ENCODE results near the gene LGR4.

GRCh38 chr11:27331981-27332380 lies 140.6 kb downstream of the LGR4 start:
- TF ChIP-seq ZFHX2 (tag by site-specific recombination; conservative IDR thresholded peaks at IDR 0.05), result no peak
- TF ChIP-seq, protein P1, sequence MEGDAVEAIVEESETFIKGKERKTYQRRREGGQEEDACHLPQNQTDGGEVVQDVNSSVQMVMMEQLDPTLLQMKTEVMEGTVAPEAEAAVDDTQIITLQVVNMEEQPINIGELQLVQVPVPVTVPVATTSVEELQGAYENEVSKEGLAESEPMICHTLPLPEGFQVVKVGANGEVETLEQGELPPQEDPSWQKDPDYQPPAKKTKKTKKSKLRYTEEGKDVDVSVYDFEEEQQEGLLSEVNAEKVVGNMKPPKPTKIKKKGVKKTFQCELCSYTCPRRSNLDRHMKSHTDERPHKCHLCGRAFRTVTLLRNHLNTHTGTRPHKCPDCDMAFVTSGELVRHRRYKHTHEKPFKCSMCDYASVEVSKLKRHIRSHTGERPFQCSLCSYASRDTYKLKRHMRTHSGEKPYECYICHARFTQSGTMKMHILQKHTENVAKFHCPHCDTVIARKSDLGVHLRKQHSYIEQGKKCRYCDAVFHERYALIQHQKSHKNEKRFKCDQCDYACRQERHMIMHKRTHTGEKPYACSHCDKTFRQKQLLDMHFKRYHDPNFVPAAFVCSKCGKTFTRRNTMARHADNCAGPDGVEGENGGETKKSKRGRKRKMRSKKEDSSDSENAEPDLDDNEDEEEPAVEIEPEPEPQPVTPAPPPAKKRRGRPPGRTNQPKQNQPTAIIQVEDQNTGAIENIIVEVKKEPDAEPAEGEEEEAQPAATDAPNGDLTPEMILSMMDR (tag by site-specific recombination; IDR thresholded peaks at IDR 0.05), result no peak
- TF ChIP-seq ZNF530 (tag by site-specific recombination; IDR thresholded peaks at IDR 0.05; ENCODE audit: low read depth), result no peak
- TF ChIP-seq, protein P2, sequence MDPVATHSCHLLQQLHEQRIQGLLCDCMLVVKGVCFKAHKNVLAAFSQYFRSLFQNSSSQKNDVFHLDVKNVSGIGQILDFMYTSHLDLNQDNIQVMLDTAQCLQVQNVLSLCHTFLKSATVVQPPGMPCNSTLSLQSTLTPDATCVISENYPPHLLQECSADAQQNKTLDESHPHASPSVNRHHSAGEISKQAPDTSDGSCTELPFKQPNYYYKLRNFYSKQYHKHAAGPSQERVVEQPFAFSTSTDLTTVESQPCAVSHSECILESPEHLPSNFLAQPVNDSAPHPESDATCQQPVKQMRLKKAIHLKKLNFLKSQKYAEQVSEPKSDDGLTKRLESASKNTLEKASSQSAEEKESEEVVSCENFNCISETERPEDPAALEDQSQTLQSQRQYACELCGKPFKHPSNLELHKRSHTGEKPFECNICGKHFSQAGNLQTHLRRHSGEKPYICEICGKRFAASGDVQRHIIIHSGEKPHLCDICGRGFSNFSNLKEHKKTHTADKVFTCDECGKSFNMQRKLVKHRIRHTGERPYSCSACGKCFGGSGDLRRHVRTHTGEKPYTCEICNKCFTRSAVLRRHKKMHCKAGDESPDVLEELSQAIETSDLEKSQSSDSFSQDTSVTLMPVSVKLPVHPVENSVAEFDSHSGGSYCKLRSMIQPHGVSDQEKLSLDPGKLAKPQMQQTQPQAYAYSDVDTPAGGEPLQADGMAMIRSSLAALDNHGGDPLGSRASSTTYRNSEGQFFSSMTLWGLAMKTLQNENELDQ (tag by site-specific recombination; IDR thresholded peaks at IDR 0.05; ENCODE audit: low read depth), result no peak
- TF ChIP-seq ZNF16 (tag by site-specific recombination; IDR thresholded peaks at IDR 0.05; ENCODE audit: low read depth), result no peak
- no peak for TF ChIP-seq SETDB1 (IDR thresholded peaks at IDR 0.05; ENCODE audit: insufficient read length, low read length)
- no peak for TF ChIP-seq ZNF416 (tag by site-specific recombination; IDR thresholded peaks at IDR 0.05)
- no peak for TF ChIP-seq ATF2 (tag by site-specific recombination; IDR thresholded peaks at IDR 0.05; ENCODE audit: low read depth)
- TF ChIP-seq ZNF157 (tag by site-specific recombination; IDR thresholded peaks at IDR 0.05), result no peak
- TF ChIP-seq PRDM6 (tag by site-specific recombination; IDR thresholded peaks at IDR 0.05), result no peak
